NT2/D1 (cell line): ENCODE data around the gene SDK1.

Experiments
- SUZ12 ChIP-seq: IDR thresholded peaks from 2 replicates; pipeline ENCODE4 v1.6.1; 2011; ENCODE audit not compliant: insufficient read length, insufficient read depth; ENCODE audit errors: extremely low read depth
- YY1 ChIP-seq: IDR thresholded peaks from 2 replicates; pipeline ENCODE4 v1.6.1; 2011; ENCODE audit not compliant: insufficient read length, insufficient read depth
- ZNF274 ChIP-seq: IDR thresholded peaks from 2 replicates; pipeline ENCODE4 v1.6.1; 2011; ENCODE audit warnings: mild to moderate bottlenecking, low read depth, low read length

DNA sequence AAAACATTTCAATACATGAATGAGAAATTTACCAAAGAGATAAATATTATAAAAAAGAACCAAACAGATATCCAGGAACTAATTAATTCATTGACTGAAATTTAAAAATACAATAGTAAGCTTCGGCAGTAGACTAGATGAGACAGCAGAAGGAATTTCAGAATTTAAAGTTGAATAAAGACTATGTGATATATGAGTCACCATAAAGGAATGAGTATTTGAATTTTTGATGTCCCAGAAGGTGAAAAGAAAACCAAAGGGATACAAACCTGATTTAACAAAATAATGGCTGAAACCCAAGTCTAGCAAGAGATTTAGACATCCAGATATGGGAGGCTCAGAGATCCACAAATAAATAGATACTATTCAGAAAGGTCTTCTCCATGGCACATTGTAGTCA lies 757.1 kb downstream of the SDK1 start:
- TF ChIP-seq ZNF274 (no peak), YY1 (no peak), SUZ12 (no peak)
